ENCODE measurements around the gene SDK1.
"Not testable (repeated sequence)": the region's sequence is repeated elsewhere in the genome, so short reads cannot be mapped to it uniquely, and the experiment has no call there.

SDK1 gene

DNA sequence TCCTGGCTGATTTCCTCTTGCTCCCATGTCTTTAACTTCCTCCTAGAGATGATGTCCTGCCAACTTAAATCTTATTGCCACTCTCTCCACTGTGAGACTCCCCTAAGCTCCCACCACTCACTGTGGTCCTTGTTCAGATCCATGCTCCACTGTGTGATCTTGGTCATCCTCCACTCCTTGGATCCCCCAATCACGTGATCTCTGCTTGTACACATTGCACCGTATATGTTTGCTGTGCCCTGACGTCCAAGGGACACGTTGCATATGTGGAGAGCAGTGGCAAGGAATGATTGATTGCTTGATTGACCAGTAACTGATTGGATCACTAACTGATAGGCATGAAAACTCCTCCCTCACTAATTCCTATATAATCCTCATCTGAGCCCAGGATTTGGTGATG lies 395.1 kb downstream of the SDK1 start:
- no peak for FAIRE-seq

DNA sequence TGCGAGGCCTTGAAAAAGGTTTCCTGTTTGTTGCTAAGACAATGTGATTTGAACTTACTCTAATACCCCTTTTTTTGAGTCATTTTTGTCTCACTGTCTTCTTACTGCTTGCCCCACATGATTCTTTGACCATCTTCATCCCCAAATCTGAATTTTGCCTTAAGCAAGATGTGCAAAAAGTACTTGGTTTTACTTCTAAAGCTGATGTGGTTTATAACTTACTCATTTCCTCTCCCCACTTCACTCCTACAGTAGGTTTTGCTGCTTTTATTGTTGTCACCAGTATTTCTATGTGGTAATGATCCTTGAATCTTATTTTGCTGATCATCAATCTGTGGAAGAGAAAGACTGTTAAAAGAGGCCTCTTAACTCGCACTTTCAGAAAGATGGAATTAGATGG lies 396.4 kb downstream of the SDK1 start:
- no peak for FAIRE-seq
- DNase-seq (ENCODE audit: insufficient read length, low spot score): no peak

More for the DNA sequence above, 395.1 kb downstream of the SDK1 start:
- no peak for DNase-seq (ENCODE audit: insufficient read length, low spot score)

DNA sequence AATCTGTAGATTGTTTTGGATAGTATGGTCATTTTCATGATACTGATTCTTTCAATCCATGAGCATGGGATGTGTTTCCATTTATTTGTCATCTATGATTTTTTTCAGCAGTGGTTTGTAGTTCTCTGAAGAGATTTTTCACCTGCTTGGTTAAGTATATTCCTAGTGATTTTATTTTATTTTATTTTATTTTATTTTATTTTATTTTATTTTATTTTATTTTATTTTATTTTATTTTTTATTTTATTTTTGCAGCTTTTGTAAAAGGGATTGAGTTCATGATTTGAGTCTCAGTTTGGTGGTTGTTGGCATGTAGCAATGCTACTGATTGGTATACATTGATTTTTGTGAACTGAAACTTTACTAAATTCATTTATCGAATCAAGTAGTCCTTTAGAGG lies 404.2 kb downstream of the SDK1 start:
- FAIRE-seq: no peak
- no peak for DNase-seq (ENCODE audit: insufficient read length, low spot score)

DNA sequence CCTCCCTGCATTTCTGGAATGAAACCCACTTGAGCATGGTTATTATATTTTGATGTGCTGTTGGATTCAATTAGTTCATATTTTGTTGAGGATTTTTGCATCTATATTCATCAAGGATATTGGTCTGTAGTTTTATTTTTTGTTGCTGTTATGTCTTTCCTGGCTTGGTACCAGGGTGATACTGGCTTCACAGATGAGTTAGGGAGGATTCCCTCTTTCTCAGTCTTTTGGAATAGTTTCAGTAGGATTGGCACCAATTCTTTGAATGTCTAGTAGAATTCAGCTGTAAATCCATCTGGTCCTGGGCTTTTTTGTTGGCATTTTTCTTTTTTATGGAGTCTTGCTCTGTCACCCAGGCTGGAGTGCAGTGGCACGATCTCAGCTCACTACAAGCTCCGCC lies 405.0 kb downstream of the SDK1 start:
- DNase-seq (ENCODE audit: insufficient read length, low spot score); FAIRE-seq: not testable (repeated sequence)

DNA sequence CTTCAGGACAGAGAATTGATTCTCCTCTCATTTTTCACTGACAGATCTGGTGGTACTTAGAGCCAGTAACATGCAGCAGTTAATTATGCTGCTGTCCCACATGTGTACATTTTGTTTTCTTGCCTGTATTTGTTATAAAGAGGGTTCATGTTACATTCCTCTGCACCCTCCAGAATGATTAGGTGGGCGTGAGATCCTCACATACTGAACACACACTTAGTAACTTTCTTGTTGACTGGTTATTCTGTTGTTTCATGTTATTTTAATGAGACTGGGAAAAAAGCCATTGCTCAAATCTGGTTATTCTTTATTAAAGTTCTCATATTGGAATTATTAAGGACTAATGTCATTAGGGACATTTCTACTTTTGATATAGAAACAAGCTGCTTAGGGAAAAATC lies 409.1 kb downstream of the SDK1 start:
- FAIRE-seq (no peak), DNase-seq (ENCODE audit: insufficient read length, low spot score) (no peak)

DNA sequence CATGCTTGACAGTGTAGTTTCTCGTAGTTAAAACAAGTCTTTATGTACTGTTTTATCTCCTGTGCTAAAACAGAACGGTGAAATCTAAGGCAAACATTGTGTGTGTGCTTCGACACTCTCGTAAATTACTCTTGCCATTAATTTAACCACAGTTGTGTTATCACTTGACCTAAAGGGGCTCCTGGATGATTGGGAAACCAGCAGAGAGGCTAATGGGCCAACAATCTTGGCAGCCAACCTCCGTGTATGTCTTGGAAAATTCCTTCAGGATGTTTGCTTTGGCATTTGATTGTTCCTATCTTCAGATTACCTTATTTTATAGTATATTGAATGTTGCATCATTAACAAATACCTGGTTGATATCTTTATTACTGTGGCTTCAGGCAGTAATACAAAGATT lies 409.5 kb downstream of the SDK1 start:
- FAIRE-seq (no peak), DNase-seq (ENCODE audit: insufficient read length, low spot score) (no peak)

DNA sequence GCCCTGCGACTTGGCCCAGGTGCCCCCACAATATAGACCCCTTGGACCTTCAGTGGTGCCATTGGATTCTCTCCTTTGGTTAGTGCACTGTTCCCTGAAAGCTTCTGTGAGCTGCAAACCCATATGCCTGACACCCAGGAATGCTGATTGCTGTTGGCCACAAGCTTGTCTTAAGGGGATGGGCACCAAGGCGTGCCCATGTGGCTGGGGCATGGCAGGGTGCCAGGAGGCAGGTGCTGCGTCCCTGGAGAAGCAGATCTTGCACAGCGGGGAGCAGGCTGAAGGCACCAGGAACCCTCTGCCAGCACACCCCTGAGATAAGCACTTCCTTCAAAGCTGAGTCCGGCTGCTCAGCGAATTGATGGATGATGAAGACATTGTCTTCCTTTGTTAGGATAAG lies 411.8 kb downstream of the SDK1 start:
- no peak for FAIRE-seq
- no peak for DNase-seq (ENCODE audit: insufficient read length, low spot score)

DNA sequence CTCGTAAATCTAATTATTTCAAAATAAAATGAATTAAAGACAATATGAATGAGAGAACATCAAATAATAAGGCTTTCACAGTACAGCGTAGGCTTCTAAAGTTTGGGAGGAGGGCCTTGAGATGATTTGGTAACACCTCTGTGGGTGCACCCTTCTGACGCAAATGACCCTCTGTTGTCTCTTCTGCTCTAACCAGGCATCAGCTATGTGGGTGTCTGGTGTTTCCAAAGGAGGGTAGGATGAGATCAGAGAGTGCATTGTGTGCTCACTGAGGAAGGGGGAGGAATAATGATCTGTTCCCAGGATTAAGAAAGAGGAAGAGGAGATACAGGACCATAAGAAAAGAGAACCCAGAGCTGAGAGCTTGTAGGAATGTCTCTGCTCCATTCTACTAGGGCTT lies 420.4 kb downstream of the SDK1 start:
- DNase-seq (ENCODE audit: insufficient read length, low spot score): no peak
- no peak for FAIRE-seq

DNA sequence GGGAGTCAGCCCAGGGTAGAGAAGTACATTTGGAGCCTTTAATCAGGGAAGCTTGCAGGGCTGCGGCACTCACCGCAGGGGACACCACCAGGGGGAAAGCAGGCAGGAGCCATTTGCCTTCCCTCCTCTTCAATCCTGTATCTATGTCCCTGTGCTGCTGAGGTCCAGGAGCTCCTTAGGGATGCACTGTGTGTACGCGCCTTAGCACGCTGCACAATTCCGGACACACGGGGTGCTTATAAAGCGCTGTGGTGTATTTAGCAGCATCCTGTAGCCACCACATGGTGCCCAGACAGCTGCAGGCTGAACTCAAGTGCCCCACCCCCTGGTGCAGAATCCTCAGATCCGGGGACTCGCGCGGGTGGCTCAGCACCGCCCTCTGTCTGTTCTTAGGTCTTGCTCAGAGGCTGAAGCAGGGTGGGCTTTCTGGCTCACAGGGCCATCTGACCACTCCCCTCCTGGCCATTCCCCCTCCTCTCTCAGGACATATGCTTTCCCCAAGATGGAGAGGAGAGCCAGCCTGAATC lies 421.4 kb downstream of the SDK1 start:
- no peak for DNase-seq (ENCODE audit: insufficient read length, low spot score)
- FAIRE-seq: no peak

DNA sequence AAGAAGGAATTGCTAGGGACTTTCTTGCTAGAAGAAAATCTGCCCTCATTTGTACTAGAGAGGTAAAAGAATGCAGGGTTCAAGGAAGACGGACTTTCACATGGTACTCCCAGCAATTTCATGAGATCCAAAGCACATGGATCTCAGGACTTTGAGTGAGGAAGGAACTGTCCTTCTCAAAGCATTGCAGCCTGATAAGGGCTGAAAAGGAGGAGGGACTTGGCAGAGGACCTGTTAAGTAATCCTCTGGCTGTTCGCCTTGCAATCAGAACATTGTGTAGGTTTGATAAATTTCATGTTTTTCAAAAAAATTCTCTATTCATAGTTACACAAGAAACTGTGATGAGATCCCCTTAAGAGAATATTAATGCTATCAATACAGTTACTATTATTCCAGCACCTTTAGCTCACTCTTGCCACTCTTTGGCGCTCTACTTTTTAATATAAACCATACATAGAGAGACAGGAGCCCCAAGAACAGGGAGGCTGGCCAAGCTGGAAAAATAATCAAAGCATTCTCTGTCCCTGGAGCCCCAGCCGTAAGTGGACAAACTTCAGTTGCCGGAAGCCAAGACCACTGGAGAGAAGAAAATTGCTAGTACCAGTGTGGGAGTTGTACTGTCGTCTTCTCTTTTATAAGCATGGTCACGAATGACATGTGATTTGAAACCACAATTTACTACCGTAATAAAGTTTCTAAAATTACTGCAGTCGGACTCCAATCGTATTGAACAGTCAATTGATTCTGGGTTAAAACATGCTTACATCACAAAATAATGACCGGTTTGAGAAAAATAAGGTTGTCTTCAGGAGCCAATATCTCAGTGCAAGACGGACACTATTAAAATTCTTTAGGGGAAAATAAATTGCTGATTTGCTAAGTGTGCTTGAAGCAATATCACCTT lies 424.4 kb downstream of the SDK1 start:
- DNase-seq (ENCODE audit: insufficient read length, low spot score) (no peak), FAIRE-seq (no peak)

DNA sequence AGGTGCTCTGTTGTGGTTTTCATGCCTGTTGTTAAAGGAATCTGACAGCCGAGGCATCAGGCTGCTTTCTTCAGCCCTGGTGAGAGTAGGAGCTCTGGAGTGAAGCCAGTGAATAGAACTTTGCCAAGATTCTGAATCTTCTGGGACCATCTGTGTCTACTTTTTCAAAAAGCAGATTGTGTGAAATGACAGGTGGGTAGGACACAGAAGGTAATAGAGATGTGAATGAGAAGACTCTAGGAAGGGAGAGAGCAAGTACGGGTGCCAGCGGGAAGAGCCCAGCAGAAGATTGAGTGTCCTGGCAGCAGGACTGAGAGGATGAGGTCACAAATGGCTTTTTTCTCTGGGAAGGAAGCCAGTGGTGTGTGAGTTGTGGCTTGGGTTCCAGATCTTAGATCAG lies 429.2 kb downstream of the SDK1 start:
- FAIRE-seq (no peak), DNase-seq (ENCODE audit: insufficient read length, low spot score) (no peak)

DNA sequence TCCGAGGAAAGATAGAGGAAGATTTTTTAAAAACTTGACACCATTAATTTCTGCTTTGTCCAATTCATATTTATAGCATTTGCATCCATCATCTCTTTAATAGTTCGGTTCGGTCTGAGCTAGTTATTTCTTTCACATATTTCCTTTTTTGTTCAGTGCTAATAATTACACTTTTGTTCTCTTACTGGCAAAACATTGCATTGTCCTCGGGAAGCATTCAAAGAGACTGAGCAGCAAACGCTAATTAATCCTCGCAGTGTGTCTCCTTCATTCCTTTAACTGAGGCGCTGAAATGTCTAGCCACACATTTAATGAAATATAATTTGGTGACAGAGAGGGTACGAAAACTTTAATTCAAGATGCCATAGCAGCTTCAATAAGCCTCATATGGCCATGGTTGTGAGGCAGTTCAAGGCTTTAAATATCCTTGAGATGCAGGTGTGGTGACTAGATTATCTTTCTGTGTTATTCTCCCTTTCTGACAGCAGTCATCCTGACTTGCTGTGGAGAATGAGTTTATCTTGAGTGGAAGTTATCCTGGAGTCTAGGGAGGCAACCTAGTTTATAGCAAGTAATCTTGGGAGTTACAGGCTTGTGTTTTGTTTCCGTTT lies 431.4 kb downstream of the SDK1 start:
- FAIRE-seq: no peak
- no peak for DNase-seq (ENCODE audit: insufficient read length, low spot score)

DNA sequence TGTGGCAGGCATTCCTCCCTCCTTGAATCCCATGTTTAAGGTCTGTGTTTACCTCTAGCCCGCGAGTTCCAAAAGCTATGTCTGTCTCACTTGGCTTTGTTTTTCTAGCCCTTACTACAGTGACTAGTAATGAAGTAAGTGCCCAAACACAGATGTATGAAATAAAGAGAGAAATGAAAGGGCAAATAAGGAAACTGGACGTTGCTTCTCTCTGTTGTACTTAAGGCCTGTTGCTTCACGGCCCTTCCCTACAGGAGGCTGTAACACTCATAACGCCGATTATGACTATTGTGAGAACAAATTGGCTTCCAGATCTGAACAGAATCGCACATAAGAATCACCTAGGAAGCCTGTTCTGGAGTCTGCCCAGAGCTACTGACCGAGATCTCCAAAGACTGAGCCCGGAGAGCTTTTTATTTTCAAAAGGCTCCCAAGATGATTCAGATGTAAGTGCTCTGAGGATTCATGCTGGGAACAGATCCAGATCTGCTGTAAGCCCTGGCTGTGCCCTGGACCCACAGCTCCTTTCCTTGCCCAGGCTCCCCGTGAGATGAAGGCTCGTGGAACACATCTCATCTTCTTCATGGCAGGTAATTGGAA lies 432.6 kb downstream of the SDK1 start:
- DNase-seq (ENCODE audit: insufficient read length, low spot score) (no peak), FAIRE-seq (no peak)

DNA sequence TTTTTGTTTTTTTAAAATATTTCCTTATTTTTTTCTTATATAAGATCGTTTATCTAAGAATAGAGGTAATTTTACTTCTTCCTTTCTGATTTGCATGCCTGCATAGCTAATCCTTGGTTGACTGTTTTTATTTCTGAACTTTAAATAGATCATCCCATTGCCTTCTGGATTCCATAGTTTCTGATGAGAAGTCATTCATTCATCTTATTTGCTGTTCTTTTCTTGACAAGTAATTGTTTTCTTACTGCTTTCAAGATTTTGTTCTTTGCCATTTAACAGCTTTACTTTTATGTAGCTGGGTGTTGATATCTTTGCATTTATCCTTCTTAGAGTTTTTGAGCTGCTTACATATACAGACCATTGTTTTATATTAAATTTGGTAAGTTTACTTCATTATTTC lies 437.9 kb downstream of the SDK1 start:
- DNase-seq (ENCODE audit: insufficient read length, low spot score): no peak
- no peak for FAIRE-seq

DNA sequence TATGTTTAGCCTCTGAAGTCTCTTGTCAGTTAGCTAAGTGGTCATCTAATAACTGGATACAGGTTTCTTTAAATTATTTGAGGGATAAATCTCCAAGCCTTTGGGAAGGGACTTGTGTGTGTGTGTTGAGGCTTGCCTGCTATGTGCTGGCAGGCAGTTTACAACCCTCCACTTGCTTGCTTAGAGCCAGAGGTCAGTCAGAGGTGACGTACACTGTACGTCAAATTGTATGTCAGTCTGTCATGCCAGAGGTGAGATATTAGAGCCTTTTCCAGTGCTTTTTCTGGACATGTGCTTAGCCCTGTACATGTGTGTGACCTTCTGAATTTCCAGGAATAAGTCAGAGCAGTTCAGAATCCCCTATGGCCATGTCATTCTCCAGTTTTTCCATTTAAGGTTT lies 438.9 kb downstream of the SDK1 start:
- FAIRE-seq (no peak), DNase-seq (ENCODE audit: insufficient read length, low spot score) (no peak)

DNA sequence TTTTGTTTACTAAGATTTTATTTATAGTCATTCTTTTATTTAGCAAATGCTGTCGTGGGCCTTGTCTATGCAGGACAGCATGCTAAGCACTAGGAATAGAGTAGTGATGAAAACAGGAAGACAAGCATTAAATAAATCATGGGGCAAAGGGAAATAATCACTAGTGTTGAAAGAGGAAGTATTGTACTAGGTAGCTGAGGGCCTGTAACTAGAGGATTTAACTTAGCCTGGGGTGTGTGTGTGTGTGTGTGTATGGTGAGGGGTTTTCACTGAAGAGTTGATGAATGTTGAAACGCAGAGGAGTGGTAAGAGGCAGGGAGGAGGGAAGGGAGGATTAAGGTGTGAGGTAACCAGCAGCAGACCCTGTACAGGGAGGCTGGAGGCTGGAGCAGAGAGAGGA lies 446.4 kb downstream of the SDK1 start:
- no peak for DNase-seq (ENCODE audit: insufficient read length, low spot score)
- FAIRE-seq: no peak

DNA sequence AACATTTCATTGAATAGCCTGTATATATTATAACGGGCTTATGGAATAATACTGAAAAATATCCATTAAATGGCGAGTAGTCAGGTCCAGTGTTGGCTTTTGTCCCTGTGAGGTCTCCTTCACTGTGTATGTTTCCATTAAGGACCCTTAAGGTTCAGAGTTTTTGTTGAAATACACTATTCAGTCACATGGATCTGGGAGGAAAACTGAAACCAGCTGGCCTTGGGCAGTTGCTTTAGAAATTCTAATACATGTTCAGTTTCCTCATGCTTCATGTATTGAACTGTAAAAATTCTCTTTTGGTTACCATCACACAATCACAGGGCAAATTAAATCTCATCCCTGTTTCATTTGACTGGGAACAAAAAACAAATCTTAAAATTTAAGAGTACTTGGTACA lies 447.3 kb downstream of the SDK1 start:
- FAIRE-seq (no peak), DNase-seq (ENCODE audit: insufficient read length, low spot score) (no peak)

DNA sequence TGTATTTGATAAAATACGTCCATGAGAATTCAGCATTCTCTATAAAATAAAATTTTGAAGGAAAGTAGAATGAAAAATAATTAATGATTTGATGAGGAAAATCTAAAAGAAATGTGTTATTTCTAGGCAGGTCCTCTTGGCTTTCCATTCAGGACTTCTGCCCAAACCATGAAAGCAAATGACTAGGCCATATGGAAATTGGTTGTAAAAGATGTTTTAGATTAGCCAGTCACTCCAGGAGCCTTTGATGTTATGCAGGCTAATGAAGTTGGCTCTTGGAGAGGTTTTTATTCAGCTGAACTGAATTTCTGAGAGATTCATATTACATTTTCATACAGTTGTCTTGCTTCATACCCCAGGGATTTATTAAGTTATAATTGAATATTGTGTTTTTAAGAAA lies 452.8 kb downstream of the SDK1 start:
- FAIRE-seq (no peak), DNase-seq (ENCODE audit: insufficient read length, low spot score) (no peak)

DNA sequence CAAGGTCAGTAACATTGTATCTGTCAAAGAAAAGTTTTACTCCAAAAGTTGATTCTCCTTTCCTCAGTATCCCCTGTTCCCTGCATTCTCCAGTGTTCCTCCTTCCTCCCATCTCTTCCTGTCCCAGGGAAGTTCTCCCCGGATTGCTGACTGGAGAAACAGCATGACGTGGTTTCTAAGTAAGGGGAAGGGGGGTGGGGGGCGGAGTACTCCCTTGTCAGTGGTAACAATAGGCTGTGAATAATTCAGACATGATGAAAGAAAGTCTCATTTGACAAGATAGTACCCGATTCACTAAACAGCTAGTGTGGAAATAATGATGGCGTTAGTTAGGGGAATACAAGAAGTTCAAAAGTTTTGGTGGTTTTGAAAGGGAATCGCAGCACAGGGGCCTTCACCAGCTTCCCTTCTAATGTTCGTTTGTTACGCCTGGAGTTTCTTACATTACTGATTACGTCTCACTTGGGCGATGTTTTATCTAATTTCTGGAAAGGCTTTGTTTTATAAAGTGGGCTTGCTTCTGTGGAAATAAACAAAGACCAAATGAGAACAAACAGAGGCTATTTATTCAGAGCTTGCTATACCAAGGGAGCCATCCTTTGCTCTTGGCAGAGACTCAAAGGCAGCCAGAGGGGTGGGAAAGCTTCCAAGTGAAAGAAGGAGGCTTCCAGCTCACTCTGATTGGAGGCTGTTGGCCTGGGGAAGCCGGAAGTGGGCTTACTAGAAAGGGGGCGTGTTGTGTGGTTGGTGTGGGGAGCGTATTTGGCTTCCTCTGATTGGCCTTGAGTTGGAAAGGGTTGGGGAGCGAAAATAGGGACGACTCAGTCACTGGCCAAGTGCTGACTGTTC lies 453.7 kb downstream of the SDK1 start:
- no peak for DNase-seq (ENCODE audit: insufficient read length, low spot score)
- no peak for FAIRE-seq

DNA sequence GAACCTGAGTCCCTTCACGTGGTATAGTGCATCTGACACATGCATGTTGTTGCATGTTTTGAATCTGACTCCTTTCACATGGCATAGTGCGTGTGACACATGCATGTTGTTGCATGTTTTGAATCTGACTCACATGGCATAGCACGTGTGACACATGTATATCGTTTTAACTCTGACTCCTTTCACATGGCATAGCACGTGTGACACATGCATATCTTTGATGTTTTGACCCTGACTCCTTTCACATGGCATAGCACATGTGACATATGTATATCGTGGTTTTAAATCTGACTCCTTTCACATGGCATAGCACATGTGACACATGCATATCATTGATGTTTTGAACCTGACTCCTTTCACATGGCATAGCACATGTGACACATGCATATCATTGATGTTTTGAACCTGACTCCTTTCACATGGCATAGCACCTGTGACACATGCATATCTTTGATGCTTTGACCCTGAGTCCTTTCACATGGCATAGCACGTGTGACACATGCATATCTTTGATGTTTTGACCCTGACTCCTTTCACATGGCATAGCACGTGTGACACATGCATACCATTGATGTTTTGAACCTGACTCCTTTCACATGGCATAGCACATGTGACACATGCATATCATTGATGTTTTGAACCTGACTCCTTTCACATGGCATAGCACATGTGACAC lies 454.9 kb downstream of the SDK1 start:
- FAIRE-seq; DNase-seq (ENCODE audit: insufficient read length, low spot score): not testable (repeated sequence)

Data from GM19239 (cell line).